NCI-H187 (cell line): ENCODE measurements around the gene HBA2.
"Not testable (repeated sequence)": the region's sequence is repeated elsewhere in the genome, so short reads cannot be mapped to it uniquely, and the experiment has no call there.

Source experiments
- DNase-seq, 2 experiments: peaks; one replicate each; lab custom pipeline; 2025; lab: John Stamatoyannopoulos, UW

Gene HBA2

DNA sequence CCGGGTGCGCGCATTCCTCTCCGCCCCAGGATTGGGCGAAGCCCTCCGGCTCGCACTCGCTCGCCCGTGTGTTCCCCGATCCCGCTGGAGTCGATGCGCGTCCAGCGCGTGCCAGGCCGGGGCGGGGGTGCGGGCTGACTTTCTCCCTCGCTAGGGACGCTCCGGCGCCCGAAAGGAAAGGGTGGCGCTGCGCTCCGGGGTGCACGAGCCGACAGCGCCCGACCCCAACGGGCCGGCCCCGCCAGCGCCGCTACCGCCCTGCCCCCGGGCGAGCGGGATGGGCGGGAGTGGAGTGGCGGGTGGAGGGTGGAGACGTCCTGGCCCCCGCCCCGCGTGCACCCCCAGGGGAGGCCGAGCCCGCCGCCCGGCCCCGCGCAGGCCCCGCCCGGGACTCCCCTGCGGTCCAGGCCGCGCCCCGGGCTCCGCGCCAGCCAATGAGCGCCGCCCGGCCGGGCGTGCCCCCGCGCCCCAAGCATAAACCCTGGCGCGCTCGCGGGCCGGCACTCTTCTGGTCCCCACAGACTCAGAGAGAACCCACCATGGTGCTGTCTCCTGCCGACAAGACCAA, at the start of gene HBA2:
Gene HBA2, plus strand, starts transcription at position 503 of the 568 bp plus-strand sequence. Its CDS starts 37 bp downstream, at position 540.
- DNase-seq, result not testable (repeated sequence)

GRCh38 chr16:123558-124350, 48.9 kb upstream of the HBA2 start:
- not testable (repeated sequence) for DNase-seq

- no peak for DNase-seq
These were observed 47.7 kb upstream of the HBA2 start for GRCh38 chr16:125011-125410.

- DNase-seq, result no peak
These were observed 43.6 kb upstream of the HBA2 start for GRCh38 chr16:129075-129474.

DNA sequence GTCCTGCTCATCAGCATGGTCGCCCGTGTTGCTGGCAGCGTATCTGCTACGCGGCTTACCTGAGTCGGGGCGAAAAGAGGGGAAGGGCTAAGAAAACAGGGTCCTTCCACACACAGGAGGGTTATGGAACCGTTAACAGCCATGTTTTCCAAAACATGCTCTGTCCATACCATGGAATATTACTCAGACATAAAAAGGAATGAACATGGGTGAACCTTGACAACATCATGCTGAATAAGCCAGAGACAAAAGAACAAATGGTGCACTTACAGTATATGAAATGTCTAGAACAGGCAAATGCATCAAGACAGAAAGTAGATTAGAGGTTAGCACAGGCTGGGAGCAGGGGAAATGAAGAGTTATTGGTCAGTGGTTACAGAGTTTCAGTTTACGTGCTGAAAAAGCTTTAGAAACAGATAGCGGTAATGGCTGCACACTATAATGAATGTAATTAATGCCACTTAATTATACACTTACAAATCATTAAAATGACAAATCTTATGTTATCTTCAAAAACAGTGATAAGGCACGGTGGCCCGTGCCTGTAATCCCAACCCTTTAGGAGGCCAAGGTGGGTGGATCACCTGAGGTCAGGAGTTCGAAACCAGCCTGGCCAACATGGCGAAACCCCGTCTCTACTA, 42.0 kb upstream of the HBA2 start:
- no peak for DNase-seq

DNA sequence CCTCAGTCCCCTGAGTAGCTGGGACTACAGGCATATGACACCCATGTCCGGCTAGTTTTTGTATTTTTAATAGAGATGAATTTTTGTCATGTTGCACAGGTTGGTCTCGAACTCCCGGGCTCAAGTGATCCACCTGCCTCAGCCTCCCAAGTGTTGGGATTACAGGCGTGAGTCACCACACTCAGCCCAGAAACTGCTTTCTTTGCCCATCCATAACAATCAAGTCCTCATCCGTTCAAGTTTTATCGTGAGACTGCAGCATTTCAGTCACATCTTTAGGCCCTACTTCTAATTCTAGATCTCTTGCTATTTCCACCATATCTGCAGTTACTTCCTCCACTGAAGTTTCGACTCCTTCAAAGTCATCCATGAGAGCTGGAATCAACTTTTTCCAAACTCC, 40.6 kb upstream of the HBA2 start:
- no peak for DNase-seq

GRCh38 chr16:133716-134115, 39.0 kb upstream of the HBA2 start:
- no peak for DNase-seq

- no peak for DNase-seq
These were observed 34.6 kb upstream of the HBA2 start for GRCh38 chr16:138049-138417.

GRCh38 chr16:140175-140857, 32.4 kb upstream of the HBA2 start:
- no peak for DNase-seq

- no peak for DNase-seq
These were observed 30.2 kb upstream of the HBA2 start for GRCh38 chr16:142405-142967.

DNA sequence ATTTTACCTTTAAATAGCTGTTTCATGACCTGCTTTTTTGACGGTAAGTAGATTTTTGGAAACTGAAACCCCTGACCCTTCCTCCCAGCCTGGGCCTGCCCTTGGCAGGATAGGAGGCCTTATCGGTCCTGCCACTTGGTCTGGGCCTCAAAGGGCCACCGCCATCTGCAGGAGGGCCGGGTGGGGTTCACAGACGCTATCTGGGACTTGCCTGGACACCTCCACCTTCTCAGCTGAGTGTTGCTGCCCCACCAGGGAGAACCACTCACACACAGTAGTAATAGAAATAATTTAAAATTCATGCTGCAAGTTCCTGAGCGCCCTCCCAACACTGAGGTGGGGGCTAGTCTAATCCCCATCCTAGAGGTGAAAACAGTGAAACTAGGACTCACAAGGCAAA, 29.6 kb upstream of the HBA2 start:
- DNase-seq, result no peak

GRCh38 chr16:143456-143855, 29.2 kb upstream of the HBA2 start:
- DNase-seq, result no peak

DNA sequence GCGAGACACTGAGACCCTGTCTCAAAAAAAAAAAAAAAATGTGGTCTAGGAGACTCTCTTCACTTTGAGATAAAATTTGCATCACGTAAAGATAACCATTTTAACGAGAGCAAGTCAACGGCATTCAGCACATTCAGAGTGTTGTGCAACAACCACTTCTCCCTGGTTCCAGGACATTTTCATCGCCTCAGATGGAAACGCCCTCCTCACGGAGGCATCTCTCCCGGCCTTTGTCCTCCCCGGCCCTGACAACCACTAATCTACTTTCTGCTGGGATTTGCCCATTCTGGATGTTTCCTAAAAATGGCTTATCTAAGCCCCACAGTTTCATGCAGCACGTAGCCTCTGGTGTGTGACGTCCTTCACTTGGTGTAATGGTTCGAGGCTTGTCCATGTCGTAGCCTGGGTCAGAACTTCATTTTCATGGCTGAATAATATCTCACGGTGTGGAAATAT, 27.9 kb upstream of the HBA2 start:
- no peak for DNase-seq

DNA sequence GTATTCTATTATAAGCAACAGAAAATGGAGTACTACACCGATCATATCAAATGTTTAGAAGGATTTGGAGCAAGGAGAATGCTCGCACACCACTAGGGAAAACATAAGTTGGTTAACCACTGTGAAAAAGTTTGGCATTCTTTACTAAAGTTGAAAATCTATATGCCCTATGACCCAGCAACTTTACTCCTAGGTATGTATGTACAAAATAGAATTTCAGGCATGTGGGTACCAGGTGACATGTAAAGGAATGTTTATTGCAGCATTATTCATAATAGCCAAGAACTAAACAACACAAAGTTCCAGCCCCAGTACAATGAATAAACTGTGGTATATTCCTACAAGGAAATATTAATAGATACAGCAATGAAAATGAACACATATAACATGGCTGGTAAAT, 26.0 kb upstream of the HBA2 start:
- DNase-seq, result no peak

DNA sequence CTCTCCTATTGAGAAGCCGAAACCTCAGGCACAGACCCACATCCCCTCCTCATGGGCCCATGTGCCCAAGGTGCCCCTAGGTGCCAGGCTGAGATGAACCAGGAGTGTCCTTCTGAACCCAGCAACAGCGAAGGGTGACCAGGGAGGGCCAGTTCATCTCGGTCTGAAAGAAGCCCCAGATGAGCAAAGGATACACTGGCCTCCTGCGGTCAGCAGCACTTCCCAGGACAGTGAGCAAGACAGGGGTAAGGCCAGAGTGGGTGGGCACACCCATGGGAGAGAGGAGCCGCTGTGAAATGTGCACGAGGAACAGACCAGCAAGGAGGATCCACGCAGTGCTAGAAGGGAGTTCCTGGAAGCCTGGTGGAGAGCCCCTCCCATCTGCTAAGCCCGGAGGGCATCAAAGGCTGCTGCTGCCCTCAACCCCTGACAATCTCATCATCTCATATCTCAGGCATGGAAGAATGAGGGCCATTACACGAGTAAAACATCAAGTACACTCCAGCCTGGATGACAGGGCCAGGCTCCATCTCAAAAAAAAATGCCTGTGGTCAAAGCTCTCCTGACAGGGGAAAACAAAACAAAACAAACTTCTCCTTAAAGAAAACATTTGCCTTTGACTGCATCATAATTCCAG, 23.5 kb upstream of the HBA2 start:
- peak in 1 of 2 experiments; percentile 49 for DNase-seq

- no peak for DNase-seq
These were observed 20.2 kb upstream of the HBA2 start, which contains the start of gene HBZ for GRCh38 chr16:152141-153128. HBZ (plus strand) TSS chr16:152644; CDS start chr16:152910, 266 bp downstream.

- not testable (repeated sequence) for DNase-seq
These were observed 19.6 kb upstream of the HBA2 start for GRCh38 chr16:153129-153521.

DNA sequence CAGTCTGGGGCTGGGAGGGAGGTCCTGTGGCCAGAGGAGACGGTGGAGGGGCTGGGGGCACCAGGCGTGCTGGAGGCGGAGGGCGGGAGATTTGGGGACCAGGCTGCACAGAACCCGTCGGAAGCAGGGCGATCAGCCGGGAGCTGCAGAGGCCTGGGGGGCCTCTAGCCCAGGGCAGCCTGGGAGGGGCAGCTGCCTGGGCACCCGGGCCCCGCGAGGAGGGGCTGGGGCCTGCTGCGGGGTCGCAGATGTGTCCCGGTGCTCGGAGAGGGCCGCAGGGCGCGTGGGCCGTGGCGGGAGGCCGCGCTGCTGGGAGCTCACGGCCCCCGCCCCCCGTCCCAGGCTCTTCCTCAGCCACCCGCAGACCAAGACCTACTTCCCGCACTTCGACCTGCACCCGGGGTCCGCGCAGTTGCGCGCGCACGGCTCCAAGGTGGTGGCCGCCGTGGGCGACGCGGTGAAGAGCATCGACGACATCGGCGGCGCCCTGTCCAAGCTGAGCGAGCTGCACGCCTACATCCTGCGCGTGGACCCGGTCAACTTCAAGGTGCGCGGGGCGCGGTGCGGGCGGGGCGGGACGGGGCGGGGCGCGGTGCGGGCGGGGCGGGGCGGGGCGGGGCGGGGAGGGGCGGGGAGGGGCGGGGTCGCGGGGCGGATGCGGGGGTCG, 19.0 kb upstream of the HBA2 start:
- DNase-seq, result not testable (repeated sequence)

DNA sequence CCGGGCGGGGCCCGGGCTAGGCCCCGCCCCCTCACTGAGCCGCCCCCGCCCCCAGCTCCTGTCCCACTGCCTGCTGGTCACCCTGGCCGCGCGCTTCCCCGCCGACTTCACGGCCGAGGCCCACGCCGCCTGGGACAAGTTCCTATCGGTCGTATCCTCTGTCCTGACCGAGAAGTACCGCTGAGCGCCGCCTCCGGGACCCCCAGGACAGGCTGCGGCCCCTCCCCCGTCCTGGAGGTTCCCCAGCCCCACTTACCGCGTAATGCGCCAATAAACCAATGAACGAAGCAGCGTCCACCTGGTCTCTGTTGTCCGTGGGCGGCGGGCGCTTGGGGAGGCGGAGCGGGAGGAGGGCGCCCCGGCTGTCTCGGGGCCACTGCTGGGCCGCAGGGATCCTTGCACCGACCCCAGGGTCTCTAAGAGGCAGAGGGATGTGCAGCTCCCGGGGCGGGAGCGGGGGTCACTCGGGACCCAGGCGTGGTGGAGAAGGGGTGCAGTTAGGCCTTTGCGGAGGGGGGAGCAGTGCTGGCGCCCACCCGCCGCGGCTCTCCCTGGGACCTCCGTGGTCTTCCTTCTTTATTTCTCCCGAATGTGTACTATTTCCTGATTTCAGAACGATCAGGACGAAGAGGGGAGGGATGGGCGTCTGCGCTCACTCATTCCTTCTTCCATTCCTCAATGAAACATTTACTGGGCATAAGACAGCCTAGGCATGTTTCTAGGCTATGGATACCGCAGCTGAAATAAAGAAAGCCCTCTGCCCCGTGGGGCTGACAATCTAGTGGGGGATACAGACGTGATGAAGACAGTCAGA, 18.3 kb upstream of the HBA2 start:
- no peak for DNase-seq
